ENCODE measurements around the gene SLC4A5. TPM values are rescaled to one million over a fixed set of nuclear protein-coding genes. Genes with fewer than 3 reads are reported as not detected.
"Not testable (repeated sequence)": the region's sequence is repeated elsewhere in the genome, so short reads cannot be mapped to it uniquely, and the experiment has no call there.

SLC4A5 gene
- total RNA-seq, 2 donors from 2014 or later: 9.1 to 10.5 TPM

- H3K27ac Mint-ChIP-seq: peak overlapping the region; percentile 95
- H3K4me1 Mint-ChIP-seq: peaks cover 39% of the 10 kb centered on the region
- H3K4me3 Mint-ChIP-seq: no peak overlapping the region
- H3K27me3 Mint-ChIP-seq: no peaks in the 10 kb centered on the region
- H3K36me3 Mint-ChIP-seq (ENCODE audit: low read depth): no peaks in the 10 kb centered on the region
- DNase-seq: no peak
- ATAC-seq: no peak
- H3K9me3 ChIP-seq (ENCODE audit: control insufficient read depth, low read length, poor library complexity, severe bottlenecking): no peaks in the 10 kb centered on the region
Observed at GRCh38 chr2:74204436-74204835, 138.8 kb downstream of the SLC4A5 start.

DNA sequence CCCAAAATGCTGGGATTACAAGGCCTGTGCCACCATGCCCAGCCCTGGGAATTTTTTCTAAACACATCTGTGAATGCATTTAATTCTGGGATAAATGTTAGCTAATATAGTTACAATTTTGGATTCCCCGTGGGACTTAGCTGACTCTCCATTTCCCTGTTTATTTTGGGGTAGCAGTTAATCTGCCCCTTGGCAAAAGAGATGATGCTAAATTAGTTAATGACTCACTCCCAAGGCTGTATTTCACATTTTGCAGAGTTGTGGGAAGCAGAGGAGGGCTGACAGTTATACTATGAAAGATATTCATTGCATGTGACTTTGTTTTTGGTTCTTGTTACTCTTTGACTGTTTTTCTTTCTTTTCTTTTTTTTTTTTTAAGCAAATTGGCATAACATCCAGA lies 141.6 kb downstream of the SLC4A5 start:
- no peak for ATAC-seq
- H3K4me3 Mint-ChIP-seq: no peak overlapping the region
- H3K9me3 ChIP-seq (ENCODE audit: control insufficient read depth, low read length, poor library complexity, severe bottlenecking): no peaks in the 10 kb centered on the region
- no peaks in the 10 kb centered on the region for H3K27me3 Mint-ChIP-seq
- DNase-seq: no peak
- no peak overlapping the region for H3K27ac Mint-ChIP-seq
- peaks cover 2% of the 10 kb centered on the region for H3K36me3 Mint-ChIP-seq (ENCODE audit: low read depth)
- H3K4me1 Mint-ChIP-seq: peaks cover 47% of the 10 kb centered on the region

DNA sequence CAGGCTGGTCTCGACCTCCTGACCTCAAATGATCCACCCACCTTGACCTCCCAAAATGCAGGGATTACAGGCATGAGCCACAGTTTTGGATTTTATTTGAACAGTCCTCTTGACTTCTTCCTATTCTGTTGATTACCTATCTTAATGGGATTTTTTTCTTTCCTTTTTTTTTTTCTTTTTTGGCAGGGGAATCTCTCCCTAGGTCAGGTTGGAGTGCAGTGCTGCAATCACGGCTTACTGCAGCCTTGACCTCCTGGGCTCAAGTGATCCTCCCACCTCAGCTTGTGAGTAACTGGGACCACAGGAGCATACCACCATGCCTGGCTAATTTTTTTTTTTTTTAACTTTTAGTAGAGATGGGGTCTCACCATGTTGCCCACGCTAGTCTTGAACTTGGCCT lies 142.0 kb downstream of the SLC4A5 start:
- no peaks in the 10 kb centered on the region for H3K27me3 Mint-ChIP-seq
- H3K36me3 Mint-ChIP-seq (ENCODE audit: low read depth): peaks cover 2% of the 10 kb centered on the region
- H3K4me1 Mint-ChIP-seq: peaks cover 43% of the 10 kb centered on the region
- H3K27ac Mint-ChIP-seq: no peak overlapping the region
- H3K4me3 Mint-ChIP-seq: peak overlapping the region; percentile 56
- DNase-seq: no peak
- ATAC-seq: no peak
- H3K9me3 ChIP-seq (ENCODE audit: control insufficient read depth, low read length, poor library complexity, severe bottlenecking): no peaks in the 10 kb centered on the region

GRCh38 chr2:74199871-74200305 lies 143.3 kb downstream of the SLC4A5 start:
- DNase-seq (no peak), ATAC-seq (no peak)
- H3K27ac Mint-ChIP-seq: peak overlapping the region; percentile 98
- H3K27me3 Mint-ChIP-seq: no peaks in the 10 kb centered on the region
- peak overlapping the region; percentile 100 for H3K4me3 Mint-ChIP-seq
- H3K36me3 Mint-ChIP-seq (ENCODE audit: low read depth): peaks cover 2% of the 10 kb centered on the region
- peaks cover 33% of the 10 kb centered on the region for H3K4me1 Mint-ChIP-seq
- no peaks in the 10 kb centered on the region for H3K9me3 ChIP-seq (ENCODE audit: control insufficient read depth, low read length, poor library complexity, severe bottlenecking)

DNA sequence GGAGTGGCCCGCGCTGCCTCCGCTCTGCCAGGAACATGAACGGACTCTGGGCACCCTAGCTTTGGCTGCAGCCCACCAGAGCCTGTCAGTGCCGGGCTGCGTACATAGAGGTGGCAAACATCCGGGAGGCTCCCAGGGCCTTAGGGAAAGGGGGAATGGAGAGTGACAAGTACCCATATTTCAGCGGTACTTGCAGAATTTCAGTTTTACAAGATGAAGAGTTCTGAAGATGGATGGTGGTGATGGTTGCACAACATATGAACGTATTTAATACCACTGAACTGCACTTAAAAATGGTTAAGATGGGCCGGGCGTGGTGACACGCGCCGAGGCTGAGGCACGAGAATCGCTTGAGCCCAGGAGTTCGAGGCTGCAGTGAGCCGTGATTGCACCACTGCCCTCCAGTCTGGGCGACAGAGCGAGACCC lies 143.9 kb downstream of the SLC4A5 start:
- H3K36me3 Mint-ChIP-seq (ENCODE audit: low read depth): peaks cover 2% of the 10 kb centered on the region
- H3K27ac Mint-ChIP-seq: peak overlapping the region; percentile 98
- peak; percentile 2 for ATAC-seq
- H3K4me1 Mint-ChIP-seq: peaks cover 30% of the 10 kb centered on the region
- no peak for DNase-seq
- H3K27me3 Mint-ChIP-seq: no peaks in the 10 kb centered on the region
- H3K4me3 Mint-ChIP-seq: peak overlapping the region; percentile 100
- no peaks in the 10 kb centered on the region for H3K9me3 ChIP-seq (ENCODE audit: control insufficient read depth, low read length, poor library complexity, severe bottlenecking)

DNA sequence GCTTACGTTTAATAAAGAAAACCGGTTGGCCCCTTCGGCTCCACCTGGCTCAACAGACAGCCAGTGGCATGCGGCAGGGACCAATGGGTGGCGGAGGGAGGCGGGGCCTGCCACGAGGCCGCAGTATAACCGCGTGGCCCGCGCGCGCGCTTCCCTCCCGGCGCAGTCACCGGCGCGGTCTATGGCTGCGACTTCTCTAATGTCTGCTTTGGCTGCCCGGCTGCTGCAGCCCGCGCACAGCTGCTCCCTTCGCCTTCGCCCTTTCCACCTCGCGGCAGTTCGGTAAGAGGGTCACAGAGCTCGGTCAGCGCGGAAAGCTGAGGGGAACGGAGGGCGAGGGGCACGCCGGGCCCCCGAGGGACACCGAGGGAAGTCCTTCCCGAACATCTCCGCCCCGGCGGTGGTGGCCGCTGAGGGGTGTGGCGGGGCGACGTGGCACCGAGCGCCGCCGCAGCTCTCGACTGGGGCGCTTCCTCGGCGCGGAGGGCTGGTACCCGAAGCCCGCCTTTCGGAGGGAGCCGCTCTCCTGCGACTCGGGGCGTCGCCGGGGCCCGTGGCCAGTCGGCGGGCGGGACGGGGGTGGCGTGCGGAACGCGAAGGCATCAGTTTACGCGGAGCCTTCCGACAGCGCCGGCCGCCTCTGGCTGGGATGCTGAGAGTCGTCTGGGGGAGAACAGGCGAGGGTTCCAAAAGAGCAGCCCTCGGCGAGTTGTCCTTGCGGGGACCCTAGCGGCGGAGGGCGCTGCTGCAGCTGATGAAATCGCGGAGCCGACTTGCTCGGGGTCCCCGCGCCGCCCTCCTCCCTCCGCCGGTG lies 144.5 kb downstream of the SLC4A5 start, which contains the start of gene MTHFD2:
Gene MTHFD2 (plus strand): TSS at position 155 of the 814 bp plus-strand sequence. CDS start 27 bp downstream, at position 182.
- H3K9me3 ChIP-seq (ENCODE audit: control insufficient read depth, low read length, poor library complexity, severe bottlenecking): no peaks in the 10 kb centered on the region
- peak; percentile 91 for ATAC-seq
- Mint-ChIP-seq H3K27me3 (no peaks in the 10 kb centered on the region), H3K4me3 (peak within 1 kb of the TSS; percentile 100), H3K27ac (peak within 1 kb of the TSS; percentile 98), H3K36me3 (ENCODE audit: low read depth) (peaks cover 2% of the 10 kb centered on the region), H3K4me1 (peaks cover 29% of the 10 kb centered on the region)
- DNase-seq: peak; percentile 80 to 83 (median 83)

DNA sequence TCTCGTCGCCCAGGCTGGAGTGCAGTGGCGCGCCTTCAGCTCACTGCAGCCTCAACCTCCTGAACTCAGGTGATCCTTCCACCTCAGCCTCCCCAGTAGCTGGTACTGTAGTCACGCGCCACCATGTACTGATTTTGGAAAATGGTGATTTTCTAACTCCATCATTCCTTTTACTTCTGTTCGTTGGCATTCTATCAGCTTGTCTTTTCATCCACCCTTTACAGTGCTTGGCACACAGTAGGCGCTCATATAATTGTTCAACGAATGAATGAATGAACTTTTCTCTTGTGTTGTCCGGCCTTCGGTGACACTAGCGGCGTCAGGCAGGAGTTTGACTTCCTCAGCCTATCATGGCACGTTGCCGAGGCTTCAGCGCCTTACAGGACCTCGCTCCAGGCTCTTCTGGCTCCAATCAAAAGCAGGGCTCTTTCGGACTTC lies 145.2 kb downstream of the SLC4A5 start:
- ATAC-seq (no peak), DNase-seq (no peak)
- peak overlapping the region; percentile 98 for H3K27ac Mint-ChIP-seq
- peak overlapping the region; percentile 100 for H3K4me3 Mint-ChIP-seq
- no peaks in the 10 kb centered on the region for H3K27me3 Mint-ChIP-seq
- H3K4me1 Mint-ChIP-seq: peaks cover 29% of the 10 kb centered on the region
- peaks cover 2% of the 10 kb centered on the region for H3K36me3 Mint-ChIP-seq (ENCODE audit: low read depth)
- H3K9me3 ChIP-seq (ENCODE audit: control insufficient read depth, low read length, poor library complexity, severe bottlenecking): no peaks in the 10 kb centered on the region

DNA sequence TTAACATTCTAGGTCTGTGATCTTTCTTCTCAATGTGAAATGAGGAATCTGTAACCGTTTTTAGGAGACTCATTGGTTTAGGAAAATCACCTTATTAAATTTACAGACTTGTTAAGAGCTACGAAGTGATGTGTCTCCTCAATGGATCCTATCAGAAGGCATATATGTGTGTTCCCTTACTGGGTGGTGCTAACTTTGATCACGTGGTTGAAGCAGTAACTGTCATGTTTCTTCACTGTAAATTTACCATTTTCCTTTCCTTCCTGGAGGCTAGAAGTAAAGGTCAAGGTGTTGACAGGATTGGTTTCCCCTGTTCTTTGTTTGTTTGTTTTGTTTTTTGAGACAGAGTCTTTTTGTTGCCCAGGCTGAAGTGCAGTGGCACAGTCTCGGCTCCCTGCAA lies 146.2 kb downstream of the SLC4A5 start:
- H3K4me3 Mint-ChIP-seq: no peak overlapping the region
- H3K4me1 Mint-ChIP-seq: peaks cover 29% of the 10 kb centered on the region
- no peaks in the 10 kb centered on the region for H3K27me3 Mint-ChIP-seq
- DNase-seq (no peak), ATAC-seq (no peak)
- peak overlapping the region; percentile 98 for H3K27ac Mint-ChIP-seq
- peaks cover 2% of the 10 kb centered on the region for H3K36me3 Mint-ChIP-seq (ENCODE audit: low read depth)
- no peaks in the 10 kb centered on the region for H3K9me3 ChIP-seq (ENCODE audit: control insufficient read depth, low read length, poor library complexity, severe bottlenecking)

- Mint-ChIP-seq H3K27me3 (peaks cover 4% of the 10 kb centered on the region), H3K27ac (no peak overlapping the region), H3K36me3 (ENCODE audit: low read depth) (peaks cover 2% of the 10 kb centered on the region), H3K4me1 (peaks cover 19% of the 10 kb centered on the region), H3K4me3 (no peak overlapping the region)
- H3K9me3 ChIP-seq (ENCODE audit: control insufficient read depth, low read length, poor library complexity, severe bottlenecking): no peaks in the 10 kb centered on the region
- ATAC-seq (no peak), DNase-seq (no peak)
Observed at GRCh38 chr2:74194799-74195198, 148.4 kb downstream of the SLC4A5 start.

- Mint-ChIP-seq H3K4me3 (no peak overlapping the region), H3K27ac (no peak overlapping the region), H3K27me3 (peaks cover 4% of the 10 kb centered on the region), H3K36me3 (ENCODE audit: low read depth) (no peaks in the 10 kb centered on the region), H3K4me1 (peaks cover 2% of the 10 kb centered on the region)
- ATAC-seq (no peak), DNase-seq (no peak)
- no peaks in the 10 kb centered on the region for H3K9me3 ChIP-seq (ENCODE audit: control insufficient read depth, low read length, poor library complexity, severe bottlenecking)
Observed at GRCh38 chr2:74191596-74192380, 151.4 kb downstream of the SLC4A5 start.

- H3K27me3 Mint-ChIP-seq: peaks cover 4% of the 10 kb centered on the region
- ATAC-seq (no peak), DNase-seq (no peak)
- H3K27ac Mint-ChIP-seq: no peak overlapping the region
- H3K9me3 ChIP-seq (ENCODE audit: control insufficient read depth, low read length, poor library complexity, severe bottlenecking): no peaks in the 10 kb centered on the region
- H3K4me1 Mint-ChIP-seq: peaks cover 6% of the 10 kb centered on the region
- no peak overlapping the region for H3K4me3 Mint-ChIP-seq
- H3K36me3 Mint-ChIP-seq (ENCODE audit: low read depth): no peaks in the 10 kb centered on the region
Observed at GRCh38 chr2:74188696-74189095, 154.5 kb downstream of the SLC4A5 start.

DNA sequence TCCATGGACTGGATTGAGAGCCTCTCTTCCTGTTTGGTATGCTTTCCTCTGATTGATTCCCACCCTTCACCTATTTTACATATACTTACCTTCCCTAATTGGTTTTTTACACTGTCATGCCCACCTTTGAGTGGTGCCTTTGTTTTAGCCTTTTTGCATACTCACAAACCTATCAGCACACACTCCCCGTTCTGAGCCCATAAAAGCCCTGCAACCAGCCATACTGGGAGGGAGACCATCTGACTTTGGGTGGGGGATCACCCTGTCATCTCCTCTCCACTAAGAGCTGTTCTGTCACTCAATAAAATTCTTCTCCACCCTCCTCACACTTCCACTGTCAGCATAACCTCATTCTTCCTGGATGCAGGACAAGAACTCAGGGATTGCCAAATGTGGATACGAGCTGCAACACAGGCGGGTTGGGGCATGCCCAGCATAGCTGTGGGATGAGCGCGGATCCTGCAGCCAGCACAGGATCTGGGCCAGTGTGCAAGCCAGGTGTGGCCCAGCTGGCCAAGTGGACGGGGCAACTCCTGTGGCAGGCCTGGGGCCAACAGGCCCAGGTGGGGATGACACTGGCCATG lies 155.1 kb downstream of the SLC4A5 start:
- Mint-ChIP-seq H3K27ac (peak overlapping the region; percentile 21), H3K36me3 (ENCODE audit: low read depth) (no peaks in the 10 kb centered on the region), H3K4me3 (no peak overlapping the region), H3K27me3 (peaks cover 4% of the 10 kb centered on the region), H3K4me1 (peaks cover 6% of the 10 kb centered on the region)
- H3K9me3 ChIP-seq (ENCODE audit: control insufficient read depth, low read length, poor library complexity, severe bottlenecking): no peaks in the 10 kb centered on the region
- DNase-seq (no peak), ATAC-seq (no peak)

DNA sequence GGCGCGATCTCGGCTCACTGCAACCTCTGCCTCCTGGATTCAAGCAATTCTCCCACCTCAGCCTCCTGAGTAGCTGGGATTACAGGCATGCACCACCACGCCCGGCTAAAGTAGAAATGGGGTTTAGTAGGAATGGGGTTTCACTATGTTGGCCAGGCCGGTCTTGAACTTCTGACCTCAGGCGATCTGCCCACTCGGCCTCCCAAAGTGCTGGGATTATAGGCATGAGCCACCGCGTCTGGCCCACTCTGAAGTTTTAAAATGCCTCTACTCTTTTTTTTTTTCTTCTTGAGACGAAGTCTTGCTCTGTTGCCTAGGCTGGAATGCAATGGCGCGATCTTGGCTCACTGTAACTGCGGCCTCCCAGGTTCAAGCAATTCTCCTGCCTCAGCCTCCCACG lies 156.5 kb downstream of the SLC4A5 start:
- not testable (repeated sequence) for DNase-seq; H3K4me1 Mint-ChIP-seq; H3K4me3 Mint-ChIP-seq; H3K27me3 Mint-ChIP-seq; H3K9me3 ChIP-seq (ENCODE audit: control insufficient read depth, low read length, poor library complexity, severe bottlenecking); H3K36me3 Mint-ChIP-seq (ENCODE audit: low read depth); ATAC-seq
- H3K27ac Mint-ChIP-seq: peak overlapping the region; percentile 47

All from T-helper 17 cell (primary cell).